ENCODE data around the gene PCMT1.

DNA sequence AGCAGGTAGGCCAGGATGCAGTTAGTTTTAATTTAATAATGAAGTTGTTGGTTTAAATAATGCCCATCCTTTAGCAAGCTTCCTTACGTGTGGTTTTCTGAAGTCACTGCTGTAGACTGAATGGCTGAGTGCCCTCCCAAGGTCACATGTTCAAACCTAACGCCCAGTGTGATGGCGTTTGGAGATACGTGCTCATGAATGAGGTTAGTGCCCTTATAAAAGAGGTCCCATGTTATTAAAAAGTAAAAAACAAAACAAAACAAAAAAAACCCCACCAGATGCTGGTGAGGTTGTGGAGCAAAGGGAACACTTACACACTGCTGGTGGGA, 98.4 kb downstream of the PCMT1 start:
- no peak for TF ChIP-seq POLR2A (IDR thresholded peaks at IDR 0.05)
- TF ChIP-seq, protein P1, sequence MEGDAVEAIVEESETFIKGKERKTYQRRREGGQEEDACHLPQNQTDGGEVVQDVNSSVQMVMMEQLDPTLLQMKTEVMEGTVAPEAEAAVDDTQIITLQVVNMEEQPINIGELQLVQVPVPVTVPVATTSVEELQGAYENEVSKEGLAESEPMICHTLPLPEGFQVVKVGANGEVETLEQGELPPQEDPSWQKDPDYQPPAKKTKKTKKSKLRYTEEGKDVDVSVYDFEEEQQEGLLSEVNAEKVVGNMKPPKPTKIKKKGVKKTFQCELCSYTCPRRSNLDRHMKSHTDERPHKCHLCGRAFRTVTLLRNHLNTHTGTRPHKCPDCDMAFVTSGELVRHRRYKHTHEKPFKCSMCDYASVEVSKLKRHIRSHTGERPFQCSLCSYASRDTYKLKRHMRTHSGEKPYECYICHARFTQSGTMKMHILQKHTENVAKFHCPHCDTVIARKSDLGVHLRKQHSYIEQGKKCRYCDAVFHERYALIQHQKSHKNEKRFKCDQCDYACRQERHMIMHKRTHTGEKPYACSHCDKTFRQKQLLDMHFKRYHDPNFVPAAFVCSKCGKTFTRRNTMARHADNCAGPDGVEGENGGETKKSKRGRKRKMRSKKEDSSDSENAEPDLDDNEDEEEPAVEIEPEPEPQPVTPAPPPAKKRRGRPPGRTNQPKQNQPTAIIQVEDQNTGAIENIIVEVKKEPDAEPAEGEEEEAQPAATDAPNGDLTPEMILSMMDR (IDR thresholded peaks at IDR 0.05), result no peak
- no peak for TF ChIP-seq POLR2AphosphoS5 (IDR thresholded peaks at IDR 0.05)
